Measurements from ENCODE around the gene RSPO4.

GRCh38 chr20:971346-971745, 30.8 kb downstream of the RSPO4 start:
- TF ChIP-seq CTCF (IDR thresholded peaks at IDR 0.05) (no peak), POLR2A (IDR thresholded peaks at IDR 0.05) (no peak), EP300 (IDR thresholded peaks at IDR 0.05) (no peak)
